Hematopoietic multipotent progenitor cell treated with erythropoietin and hydrocortisone succinate and interleukin-3 and kit ligand, for 17 days (in vitro differentiated cells): Measurements from ENCODE around the gene NOC2L.

ENCODE experiments used
- DNase-seq: peaks from one replicate; pipeline ENCODE4 v3.0.0-alpha.2; 2015; ENCODE audit warnings: low spot score

NOC2L gene

GRCh38 chr1:942864-943533, 16.1 kb downstream of the NOC2L start:
- no peak for DNase-seq

GRCh38 chr1:942411-942821, 16.6 kb downstream of the NOC2L start:
- no peak for DNase-seq

GRCh38 chr1:941588-942383, 17.3 kb downstream of the NOC2L start:
- no peak for DNase-seq

GRCh38 chr1:941015-941587, 18.0 kb downstream of the NOC2L start:
- no peak for DNase-seq

- DNase-seq = no peak
Measured at GRCh38 chr1:940107-941014, 18.7 kb downstream of the NOC2L start.

GRCh38 chr1:939511-940106, 19.4 kb downstream of the NOC2L start:
- no peak for DNase-seq

GRCh38 chr1:938711-939489, 20.2 kb downstream of the NOC2L start:
- no peak for DNase-seq

DNA sequence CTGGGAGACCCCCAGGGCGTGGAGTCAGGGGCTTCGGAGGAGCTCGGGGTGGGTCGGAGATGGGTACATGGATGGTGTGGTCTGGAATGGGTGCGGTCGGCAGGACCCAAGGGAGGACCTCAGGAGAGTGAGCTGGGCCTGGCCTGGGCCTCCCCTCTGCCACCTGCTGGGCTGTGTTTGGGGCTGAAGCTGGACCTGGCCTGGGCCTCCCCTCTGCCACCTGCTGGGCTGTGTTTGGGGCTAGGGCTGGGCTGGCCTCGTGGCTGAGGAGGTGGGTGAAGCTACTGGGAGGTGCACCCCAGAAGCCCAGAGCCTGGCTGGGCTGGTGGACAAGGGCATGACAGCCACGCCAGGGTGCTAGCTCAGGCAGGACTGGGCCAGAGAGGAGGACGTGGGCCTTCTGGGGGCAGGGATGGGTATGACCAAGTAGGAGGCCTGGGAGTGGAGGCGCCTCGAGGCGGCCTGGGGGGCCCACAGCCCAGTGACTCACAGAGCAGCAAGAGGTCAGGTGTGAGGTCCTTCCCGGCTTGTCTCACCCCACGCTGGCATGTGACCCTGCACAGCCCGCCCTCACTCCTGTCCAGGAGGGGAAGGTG, 20.9 kb downstream of the NOC2L start:
- no peak for DNase-seq

DNA sequence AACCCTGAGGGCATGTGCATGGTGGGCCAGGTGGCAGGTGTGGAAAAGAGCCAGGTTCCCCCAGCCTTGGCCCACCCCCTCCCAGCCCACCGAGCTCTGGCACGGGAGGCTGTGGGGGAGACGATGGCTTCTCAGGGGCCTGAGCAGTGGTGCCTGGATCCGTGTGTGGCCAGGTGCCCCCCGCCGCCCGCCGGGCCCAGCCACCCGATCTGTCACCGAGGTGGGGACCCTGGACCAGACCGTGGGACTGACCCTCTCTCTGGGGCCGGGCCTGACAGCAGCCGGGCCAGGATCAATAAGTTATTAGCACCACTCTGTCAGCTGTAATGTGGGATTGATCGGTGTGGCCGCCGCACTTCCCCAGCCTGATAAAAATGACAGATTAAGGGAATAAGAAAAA, 21.5 kb downstream of the NOC2L start:
- DNase-seq = no peak

- no peak for DNase-seq
Measured at GRCh38 chr1:936348-937264, 22.4 kb downstream of the NOC2L start.

DNA sequence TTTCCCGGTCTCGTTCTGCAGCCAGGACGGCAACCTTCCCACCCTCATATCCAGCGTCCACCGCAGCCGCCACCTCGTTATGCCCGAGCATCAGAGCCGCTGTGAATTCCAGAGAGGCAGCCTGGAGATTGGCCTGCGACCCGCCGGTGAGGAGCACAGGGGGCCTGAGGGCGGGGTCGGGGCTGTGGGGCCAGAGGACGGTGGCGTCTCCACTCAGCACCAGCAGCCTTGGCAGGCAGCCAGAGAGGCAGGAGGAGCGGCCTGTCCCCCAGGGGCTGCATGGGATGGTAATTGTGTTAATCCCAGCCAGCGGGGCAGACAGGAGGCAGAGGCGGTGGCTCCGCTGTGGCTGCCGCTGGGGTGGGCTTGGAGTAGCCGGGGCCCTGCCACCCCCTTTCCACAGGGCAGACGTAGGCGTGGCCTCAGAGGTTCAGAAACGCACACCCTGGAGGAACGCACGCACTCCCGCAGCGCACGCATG, 23.3 kb downstream of the NOC2L start:
- DNase-seq = no peak

DNA sequence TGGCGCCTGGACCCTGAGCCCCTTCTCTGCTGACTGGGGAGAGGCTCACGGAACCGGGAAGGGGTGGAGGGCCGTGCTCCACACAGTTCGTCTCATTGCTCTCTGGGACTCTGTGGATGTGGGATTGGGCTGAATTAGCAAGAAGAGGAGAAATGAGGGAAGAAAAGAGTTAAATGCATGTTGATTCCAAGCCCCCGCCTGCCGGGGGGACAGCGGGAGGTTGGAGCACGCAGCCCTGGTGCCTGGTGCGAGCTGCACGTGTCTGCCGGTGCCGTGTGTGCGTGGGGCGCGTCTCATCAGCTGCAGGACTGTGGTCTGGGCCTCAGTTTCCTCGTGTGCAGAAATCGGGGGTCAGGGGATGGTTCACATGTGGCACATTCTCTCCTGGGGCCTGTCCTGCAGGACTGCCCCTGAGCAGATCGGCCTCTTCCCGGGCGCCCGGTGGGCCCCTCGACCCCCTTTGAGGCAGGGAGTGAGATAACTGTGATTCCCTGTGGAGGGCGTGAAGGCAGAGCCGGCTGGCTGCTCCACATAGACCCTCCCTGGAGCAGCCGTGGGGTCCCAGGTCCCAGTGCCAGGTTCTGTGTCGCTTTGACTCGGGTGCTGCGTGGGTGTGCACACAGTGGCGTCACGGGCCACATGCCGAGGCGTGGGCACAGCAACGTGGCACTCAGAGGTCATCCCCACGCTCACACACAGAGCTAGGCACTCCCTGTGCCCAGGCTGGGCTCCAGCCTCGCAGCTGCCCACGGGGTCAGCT, 23.9 kb downstream of the NOC2L start:
- DNase-seq = no peak

DNA sequence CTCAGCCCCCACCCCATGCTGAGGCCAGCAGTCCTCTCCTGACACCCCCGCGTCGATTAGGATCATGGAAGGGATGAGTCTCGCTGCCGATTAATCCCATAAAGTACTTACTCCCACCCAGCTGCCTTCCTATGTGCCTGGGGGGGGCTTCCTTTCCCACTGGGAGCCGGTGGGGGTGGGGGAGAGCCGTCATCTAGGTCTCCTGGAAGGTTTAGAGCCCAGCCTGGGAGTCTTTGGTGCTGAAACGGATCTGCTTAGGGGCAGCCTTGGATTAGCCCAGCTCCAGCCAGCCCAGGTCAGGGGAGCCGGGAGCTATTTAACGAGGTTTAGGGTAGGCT, 25.5 kb downstream of the NOC2L start:
- DNase-seq = no peak

DNA sequence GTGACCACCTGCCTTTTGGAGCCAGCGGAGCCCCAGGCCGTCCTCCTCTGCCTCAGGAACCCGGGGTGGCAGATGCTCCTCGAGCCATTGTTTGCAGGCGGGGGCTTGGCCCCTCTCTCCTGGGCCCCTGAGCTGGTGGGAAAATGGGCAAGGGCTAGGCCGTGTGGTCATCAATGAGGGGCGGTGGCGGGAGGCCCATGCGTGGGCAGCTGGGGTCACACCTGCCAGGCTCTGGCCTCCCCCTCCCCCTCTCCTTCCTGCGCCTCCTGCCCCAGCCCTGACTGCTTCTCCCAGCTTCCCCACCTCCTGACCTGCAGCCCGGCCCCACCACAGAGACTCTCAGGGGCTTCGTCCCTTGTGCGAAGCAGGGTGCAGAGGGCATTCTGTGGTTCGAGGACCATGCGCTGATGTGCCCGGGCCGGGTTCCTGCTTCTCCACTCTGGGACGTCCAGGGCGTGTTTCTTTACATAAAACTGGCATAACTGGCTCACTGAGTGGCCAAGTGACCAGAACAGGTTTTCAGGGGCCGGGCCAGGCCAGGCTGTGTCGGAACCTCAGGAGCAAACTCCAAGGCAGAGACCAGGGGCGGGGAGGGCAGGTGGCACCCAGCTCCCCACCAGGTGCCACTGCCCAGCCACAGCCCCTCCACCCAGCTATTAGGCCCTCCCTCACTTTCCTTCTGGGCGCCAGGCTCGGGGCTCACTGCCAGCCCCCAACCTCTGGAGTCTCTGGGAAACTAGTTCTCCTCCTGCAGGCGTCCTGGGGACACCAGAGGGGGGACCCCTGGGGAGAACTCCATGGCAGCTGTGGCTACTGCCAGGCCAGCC, 26.1 kb downstream of the NOC2L start:
- no peak for DNase-seq

DNA sequence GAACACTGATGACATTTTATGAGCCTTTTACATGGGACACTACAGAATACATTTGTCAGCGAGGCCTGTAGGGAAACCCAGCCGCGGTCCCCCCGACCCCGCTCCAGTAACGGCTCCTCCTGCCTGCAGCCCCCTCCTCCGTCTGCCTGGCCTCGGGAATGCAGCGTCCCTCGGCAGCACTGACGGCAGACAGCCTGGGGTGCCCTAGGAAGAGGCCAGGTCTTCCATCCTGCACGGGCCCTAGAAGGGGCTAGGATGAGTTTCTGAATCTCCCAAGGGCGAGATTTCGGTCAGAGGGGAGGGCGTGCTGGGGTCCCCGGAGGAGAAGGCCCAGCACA, 26.9 kb downstream of the NOC2L start:
- no peak for DNase-seq

DNA sequence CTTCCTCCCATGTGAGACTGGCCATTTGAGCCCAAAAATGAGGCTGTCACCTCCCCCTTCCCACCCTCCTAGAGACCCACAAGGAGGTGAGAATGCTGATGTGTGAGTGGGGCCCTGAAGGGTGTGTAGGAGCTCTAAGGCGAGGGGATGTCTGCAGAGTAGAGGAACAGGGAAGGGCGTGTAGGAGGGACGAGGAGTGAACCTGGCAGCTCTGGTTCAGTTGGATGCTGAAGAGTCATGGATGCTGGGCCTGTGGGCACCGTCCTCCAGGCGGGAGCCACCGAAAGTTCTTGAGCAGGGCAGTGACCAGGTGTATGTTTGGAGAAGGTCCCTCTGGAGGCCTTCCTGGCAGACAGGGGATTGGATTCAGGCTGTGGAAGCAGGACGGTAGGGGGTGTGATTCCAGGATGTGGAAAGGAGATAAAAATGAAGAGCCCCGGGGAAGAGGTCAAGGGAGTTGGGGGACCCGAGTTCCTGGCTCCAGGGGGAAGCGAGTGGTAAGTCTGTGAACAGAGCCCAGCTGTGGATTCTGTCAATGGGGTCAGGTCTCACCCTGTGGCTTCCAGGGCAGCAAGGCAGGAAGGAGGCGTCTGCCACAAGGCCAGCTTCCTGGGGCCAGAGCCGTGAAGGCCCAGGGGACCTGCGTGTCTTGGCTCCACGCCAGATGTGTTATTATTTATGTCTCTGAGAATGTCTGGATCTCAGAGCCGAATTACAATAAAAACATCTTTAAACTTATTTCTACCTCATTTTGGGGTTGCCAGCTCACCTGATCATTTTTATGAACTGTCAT, 27.5 kb downstream of the NOC2L start:
- DNase-seq = no peak

DNA sequence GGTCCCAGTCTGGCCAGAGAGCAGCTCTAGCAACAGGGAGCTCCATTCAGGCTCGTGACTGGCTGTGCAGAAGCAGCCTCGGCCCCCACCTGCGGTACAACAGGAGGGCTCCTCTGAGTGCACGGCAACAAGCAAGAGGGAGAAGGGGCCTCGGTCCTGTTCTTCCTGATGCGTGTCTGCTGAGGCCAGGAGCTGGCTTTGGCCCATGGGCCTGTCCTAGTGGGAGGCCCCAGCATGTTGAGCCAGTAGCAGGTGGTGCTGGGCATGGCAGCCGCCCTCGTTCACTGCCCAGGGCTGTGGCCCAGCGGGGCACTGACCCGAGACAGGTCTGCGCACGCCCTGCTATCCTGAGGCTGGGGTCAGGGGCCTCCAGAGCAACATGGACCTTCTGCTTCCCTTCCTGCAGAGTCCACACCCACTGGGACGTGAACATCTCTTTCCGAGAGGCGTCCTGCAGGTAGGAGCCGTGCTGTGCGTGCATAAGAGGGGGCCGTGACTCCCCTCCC, 28.4 kb downstream of the NOC2L start:
- no peak for DNase-seq
